ENCODE data around the gene CSNK1G1.
"Not testable (repeated sequence)": the region's sequence is repeated elsewhere in the genome, so short reads cannot be mapped to it uniquely, and the experiment has no call there.

Gene CSNK1G1

DNA sequence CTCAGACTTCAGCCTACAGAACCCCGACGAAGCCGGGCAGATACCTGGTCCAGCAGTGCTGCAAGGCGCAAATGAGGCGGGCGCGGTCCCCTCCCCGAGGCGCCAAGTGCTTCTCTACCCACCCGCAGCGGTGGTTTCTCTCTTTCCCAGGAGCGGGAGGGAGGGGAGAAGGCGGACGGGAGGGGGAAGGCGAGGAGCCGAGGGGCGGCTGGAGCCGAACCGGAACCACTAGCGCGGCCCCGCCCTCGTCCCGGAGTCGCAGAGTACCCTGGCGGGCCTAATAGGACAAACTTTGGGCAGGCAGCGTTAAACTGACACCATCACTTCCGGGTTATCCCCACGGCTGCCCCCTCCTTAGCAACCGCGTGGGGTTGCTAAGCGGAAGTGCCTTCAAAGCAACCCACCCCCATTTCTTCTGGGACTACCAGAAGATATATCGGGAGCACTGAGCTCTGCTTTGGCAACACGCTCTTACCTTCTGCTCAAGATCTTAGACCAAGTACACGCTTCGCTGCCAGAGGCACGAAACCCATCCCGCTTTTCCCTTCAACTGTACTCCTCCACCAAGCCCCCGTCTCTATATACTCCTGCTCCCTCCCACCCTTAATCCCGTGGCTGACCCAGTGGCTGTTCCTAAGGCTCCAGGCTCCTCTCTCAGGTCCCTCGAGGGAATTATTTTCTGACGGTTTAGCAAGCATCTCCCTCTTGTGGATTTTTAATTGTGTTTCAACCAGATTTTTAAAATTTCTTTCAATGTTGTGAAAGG lies at the start of gene CSNK1G1:
Gene CSNK1G1 (minus strand): TSS at position 230 of the 766 bp plus-strand sequence. CDS start 55,674 bp downstream, outside the sequence.
- Histone ChIP-seq H3K27me3 (ENCODE audit: insufficient read depth, low read depth) (no peaks in the 10 kb centered on the region), H3K79me2 (ENCODE audit: insufficient read depth, low read depth) (peaks cover 16% of the 10 kb centered on the region; the same call in 1 of the 2 replicates), H3K4me3 (IDR thresholded peaks at IDR 0.05; ENCODE audit: insufficient read depth, low read depth, low read length) (no peak within 1 kb of the TSS), H2AFZ (ENCODE audit: low read depth) (peak within 1 kb of the TSS; percentile 69), H3K9ac (peak within 1 kb of the TSS; percentile 28), H3K4me1 (ENCODE audit: low read depth, poor library complexity, severe bottlenecking) (peaks cover 19% of the 10 kb centered on the region), H3K4me2 (peak within 1 kb of the TSS; percentile 84), H3K27ac (peak within 1 kb of the TSS; percentile 57), H4K20me1 (ENCODE audit: insufficient read depth) (no peaks in the 10 kb centered on the region), H3K36me3 (ENCODE audit: insufficient read depth) (no peaks in the 10 kb centered on the region)
- TF ChIP-seq CTCF (conservative IDR thresholded peaks at IDR 0.05; ENCODE audit: low read depth, low read length) = peak; percentile 55

GRCh38 chr15:64400583-64400982 lies 44.6 kb upstream of the CSNK1G1 start:
- Histone ChIP-seq H3K4me1 (ENCODE audit: low read depth, poor library complexity, severe bottlenecking) (no peaks in the 10 kb centered on the region), H3K27me3 (ENCODE audit: insufficient read depth, low read depth) (no peaks in the 10 kb centered on the region), H2AFZ (ENCODE audit: low read depth) (no peak overlapping the region), H3K36me3 (ENCODE audit: insufficient read depth) (peaks cover 5% of the 10 kb centered on the region; the same call in 1 of the 2 replicates), H3K27ac (no peak overlapping the region; the same call in 1 of the 2 replicates), H3K4me2 (no peak overlapping the region), H4K20me1 (ENCODE audit: insufficient read depth) (no peaks in the 10 kb centered on the region), H3K79me2 (ENCODE audit: insufficient read depth, low read depth) (no peaks in the 10 kb centered on the region), H3K4me3 (IDR thresholded peaks at IDR 0.05; ENCODE audit: insufficient read depth, low read depth, low read length) (no peak overlapping the region), H3K9ac (no peak overlapping the region)
- no peak for TF ChIP-seq CTCF (conservative IDR thresholded peaks at IDR 0.05; ENCODE audit: low read depth, low read length)

- TF ChIP-seq CTCF (conservative IDR thresholded peaks at IDR 0.05; ENCODE audit: low read depth, low read length) = no peak
- H3K36me3 ChIP-seq (ENCODE audit: insufficient read depth) = peaks cover 5% of the 10 kb centered on the region; the same call in 1 of the 2 replicates
Observed at GRCh38 chr15:64398575-64398974, 42.6 kb upstream of the CSNK1G1 start.

GRCh38 chr15:64396789-64397188 lies 40.8 kb upstream of the CSNK1G1 start:
- Histone ChIP-seq H3K4me3 (IDR thresholded peaks at IDR 0.05; ENCODE audit: insufficient read depth, low read depth, low read length) (no peak overlapping the region), H3K36me3 (ENCODE audit: insufficient read depth) (peaks cover 5% of the 10 kb centered on the region; the same call in 1 of the 2 replicates), H3K27ac (no peak overlapping the region), H3K9ac (no peak overlapping the region), H3K79me2 (ENCODE audit: insufficient read depth, low read depth) (no peaks in the 10 kb centered on the region), H3K4me2 (no peak overlapping the region), H3K27me3 (ENCODE audit: insufficient read depth, low read depth) (no peaks in the 10 kb centered on the region), H3K4me1 (ENCODE audit: low read depth, poor library complexity, severe bottlenecking) (no peaks in the 10 kb centered on the region), H2AFZ (ENCODE audit: low read depth) (no peak overlapping the region), H4K20me1 (ENCODE audit: insufficient read depth) (no peaks in the 10 kb centered on the region)
- no peak for TF ChIP-seq CTCF (conservative IDR thresholded peaks at IDR 0.05; ENCODE audit: low read depth, low read length)

More at GRCh38 chr15:64398575-64398974, 42.6 kb upstream of the CSNK1G1 start:
- Histone ChIP-seq H3K4me2 (no peak overlapping the region), H3K9ac (no peak overlapping the region), H3K79me2 (ENCODE audit: insufficient read depth, low read depth) (no peaks in the 10 kb centered on the region), H3K27me3 (ENCODE audit: insufficient read depth, low read depth) (no peaks in the 10 kb centered on the region), H2AFZ (ENCODE audit: low read depth) (no peak overlapping the region), H3K27ac (no peak overlapping the region), H3K4me1 (ENCODE audit: low read depth, poor library complexity, severe bottlenecking) (no peaks in the 10 kb centered on the region), H4K20me1 (ENCODE audit: insufficient read depth) (no peaks in the 10 kb centered on the region), H3K4me3 (IDR thresholded peaks at IDR 0.05; ENCODE audit: insufficient read depth, low read depth, low read length) (no peak overlapping the region)

GRCh38 chr15:64392471-64392870 lies 36.5 kb upstream of the CSNK1G1 start:
- not testable (repeated sequence) for H3K9ac ChIP-seq; H4K20me1 ChIP-seq (ENCODE audit: insufficient read depth); H3K27me3 ChIP-seq (ENCODE audit: insufficient read depth, low read depth); H3K27ac ChIP-seq; H3K4me3 ChIP-seq (IDR thresholded peaks at IDR 0.05; ENCODE audit: insufficient read depth, low read depth, low read length); H3K36me3 ChIP-seq (ENCODE audit: insufficient read depth); H2AFZ ChIP-seq (ENCODE audit: low read depth); H3K4me2 ChIP-seq
- H3K79me2 ChIP-seq (ENCODE audit: insufficient read depth, low read depth) = peaks cover 17% of the 10 kb centered on the region
- peaks cover 10% of the 10 kb centered on the region for H3K4me1 ChIP-seq (ENCODE audit: low read depth, poor library complexity, severe bottlenecking)

All from KMS-11 (cell line).